Activated CD4-positive, alpha-beta T cell treated with anti-CD3 and anti-CD28 coated beads, Interleukin-10, Interleukin-2, amounts not matched to agents 100 ng/mL and 50 ng/mL, durations not matched to agents 16 hours and 8 hours (primary cell): Measurements from ENCODE around the gene SLC38A1.
"Not testable (repeated sequence)": the region's sequence is repeated elsewhere in the genome, so short reads cannot be mapped to it uniquely, and the experiment has no call there.

Source experiments
- DNase-seq: peaks from one replicate; pipeline ENCODE4 v3.0.0-alpha.2; 2020

SLC38A1 gene

DNA sequence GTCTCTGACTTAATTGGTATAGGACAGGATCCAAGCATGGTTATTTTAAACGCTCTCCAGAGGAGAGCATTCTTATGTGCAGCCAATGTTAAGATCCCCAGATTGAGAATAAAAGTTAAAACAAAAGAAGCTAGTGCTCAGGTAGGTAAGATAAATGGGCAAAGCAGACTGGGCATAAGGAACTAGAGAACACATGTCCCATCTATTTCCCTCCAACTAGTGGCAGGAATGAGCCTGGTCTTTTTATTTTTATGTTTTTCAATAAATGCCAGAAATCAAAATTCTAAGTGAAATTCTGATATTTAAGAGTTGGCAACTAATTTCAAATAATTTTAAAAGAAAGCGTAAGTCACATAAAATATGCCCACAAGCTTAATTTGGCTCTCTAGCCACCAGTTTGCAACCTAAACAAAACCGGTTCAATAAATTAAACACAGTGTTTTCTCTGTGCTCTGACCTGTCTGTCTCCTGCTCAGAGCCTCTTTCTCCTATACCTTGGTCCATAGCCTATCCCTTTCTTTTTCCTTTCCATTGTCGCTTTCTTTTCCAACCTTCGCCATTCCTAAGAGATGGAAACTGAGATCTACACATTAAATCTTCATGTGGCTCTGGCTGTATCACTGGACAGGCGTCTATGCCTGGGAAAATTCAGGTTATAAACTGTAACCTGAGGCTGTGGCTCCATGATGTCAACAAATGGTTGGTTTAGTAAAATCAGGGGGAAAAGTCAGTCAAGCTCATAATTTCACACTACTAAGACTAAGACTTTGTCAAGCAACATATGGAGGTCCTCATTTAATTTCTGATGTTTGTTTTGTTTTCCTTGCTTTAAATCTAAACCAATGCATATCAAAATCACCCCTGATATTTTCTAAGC lies 5.5 kb downstream of the SLC38A1 start:
- no peak for DNase-seq

DNA sequence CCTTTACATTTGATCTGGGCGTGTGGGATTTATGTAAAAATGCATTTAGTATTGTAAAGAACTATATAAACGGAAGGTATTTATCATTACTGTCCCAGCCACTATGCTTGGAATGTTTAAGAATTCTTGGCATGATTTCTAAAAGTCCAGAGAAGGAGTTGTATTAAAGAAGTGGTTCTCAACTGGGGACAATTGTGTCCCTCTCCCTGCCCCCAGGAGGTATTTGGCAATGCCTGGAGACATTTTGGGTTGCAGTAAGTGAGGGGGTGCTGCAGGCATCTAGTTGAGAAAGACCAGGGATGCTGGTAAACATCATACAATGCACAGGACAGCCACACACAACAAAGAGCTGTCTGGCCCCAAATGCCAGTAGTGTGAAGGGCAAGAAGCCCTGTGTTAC lies 7.2 kb downstream of the SLC38A1 start:
- DNase-seq, result no peak

GRCh38 chr12:46260913-46261476 lies 7.8 kb downstream of the SLC38A1 start:
- DNase-seq, result no peak

DNA sequence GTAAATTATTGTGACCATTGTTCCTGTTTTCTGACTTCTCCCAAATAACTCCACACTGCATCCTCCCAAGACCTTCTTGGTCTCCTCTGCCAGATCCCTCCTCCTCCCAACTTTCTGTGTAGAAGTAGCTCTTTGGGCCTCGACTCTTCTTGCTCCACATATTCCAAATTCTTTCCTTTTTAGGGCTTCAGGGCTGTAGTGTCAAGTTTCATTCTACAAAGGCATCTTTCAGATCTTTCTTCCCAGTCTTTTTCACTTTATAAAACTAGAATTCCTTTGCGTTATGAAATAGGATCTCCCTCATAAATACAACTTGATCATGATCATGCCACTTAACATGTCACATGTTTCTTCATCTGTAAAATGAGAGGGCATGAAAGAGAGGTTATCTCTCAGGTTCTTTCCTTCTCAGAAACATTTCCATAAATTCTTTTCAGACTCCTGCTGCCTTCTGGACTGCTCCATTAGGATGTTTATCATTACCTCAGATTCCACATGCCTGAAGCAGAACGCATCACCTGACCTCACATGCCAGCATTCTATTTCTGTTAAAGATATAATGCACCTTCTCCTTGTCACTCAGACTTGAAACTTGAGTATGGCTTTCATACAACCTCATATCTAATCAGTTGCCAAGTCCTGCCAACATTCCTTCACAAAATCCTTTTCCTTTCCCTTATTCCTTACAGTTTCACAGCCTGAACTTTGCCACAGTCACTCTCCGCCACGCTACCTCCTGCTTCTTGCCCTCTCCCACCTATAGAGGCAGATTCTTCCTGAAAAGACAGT lies 8.5 kb downstream of the SLC38A1 start:
- DNase-seq, result no peak

DNA sequence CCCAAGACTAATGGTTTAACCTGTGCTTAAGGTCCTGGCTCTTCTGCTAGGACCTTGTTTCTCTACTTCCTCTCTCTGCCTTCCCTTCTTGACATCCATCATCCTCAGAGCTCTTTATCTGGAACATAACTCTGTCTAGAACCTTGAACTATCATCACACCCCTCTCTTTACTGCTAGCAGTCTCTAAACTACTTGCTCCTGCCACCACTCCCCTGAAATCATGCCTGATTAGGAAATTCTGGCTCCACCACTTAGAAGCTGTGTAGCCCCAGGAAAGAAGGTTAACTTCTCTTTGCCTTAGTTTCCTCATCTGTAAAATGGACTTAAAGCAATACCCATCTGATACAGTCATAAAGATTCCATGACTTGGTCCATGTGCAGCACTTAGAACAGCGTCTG lies 9.1 kb downstream of the SLC38A1 start:
- no peak for DNase-seq

DNA sequence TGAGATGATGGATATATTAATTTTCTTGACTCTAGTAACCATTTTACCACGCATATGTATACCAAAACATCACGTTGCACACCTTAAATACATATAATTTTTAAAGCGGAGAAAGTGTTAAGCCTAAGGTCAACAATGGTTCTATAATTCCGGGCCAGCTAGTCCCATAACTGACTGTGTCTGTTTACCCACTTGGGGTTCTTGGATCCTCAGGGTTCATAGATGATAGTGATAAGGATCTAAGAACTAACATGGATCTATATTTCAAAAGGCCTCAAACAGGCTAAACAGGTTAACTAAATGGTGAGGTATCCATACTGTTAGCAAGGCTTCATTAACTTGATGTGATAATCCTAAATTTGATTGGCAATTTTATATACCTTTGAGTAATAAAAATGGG lies 9.8 kb downstream of the SLC38A1 start:
- DNase-seq, result no peak

DNA sequence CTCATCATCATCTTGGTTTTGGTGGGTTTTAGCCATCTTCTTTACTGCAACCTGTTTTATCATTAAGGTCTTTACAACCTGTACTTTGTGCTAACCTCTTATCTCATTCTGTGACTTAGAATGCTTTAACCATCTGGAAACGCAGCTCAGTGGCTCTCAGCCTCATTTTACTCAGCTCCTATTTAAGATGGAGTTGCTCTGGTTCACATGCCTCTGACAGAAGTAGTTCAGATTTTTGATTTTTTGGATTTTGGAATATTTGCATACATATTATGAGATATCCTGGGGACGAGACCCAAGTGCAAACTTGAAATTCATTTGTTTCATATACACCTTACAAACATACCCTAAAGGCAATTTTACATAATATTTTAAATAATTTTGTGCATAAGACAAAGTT lies 10.7 kb downstream of the SLC38A1 start:
- DNase-seq, result no peak

- no peak for DNase-seq
Measured at GRCh38 chr12:46256942-46257341, 11.9 kb downstream of the SLC38A1 start.

DNA sequence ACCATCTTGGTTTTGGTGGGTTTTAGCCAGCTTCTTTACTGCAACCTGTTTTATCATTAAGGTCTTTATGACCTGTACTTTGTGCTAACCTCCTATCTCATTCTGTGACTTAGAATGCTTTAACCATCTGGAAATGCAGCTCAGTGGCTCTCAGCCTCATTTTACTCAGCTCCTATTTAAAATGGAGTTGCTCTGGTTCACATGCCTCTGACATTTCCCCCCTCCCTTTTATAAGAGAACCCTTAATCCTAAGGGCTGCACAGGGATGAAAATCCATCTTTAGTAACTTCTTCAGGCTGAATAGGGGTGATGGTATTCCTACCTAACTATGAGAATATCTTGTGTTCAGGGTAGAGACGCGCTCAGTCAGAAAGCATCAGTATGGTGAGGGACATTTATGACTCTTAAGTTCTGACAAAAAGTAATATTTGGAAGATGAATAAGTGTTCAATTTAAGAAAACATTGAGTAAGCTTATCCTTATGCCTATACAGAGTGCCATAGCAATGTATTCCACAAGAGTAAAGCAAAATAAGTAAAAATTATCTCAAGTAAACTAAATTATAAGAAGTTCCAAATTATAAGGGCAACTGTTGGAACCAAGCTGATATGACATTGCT lies 15.2 kb downstream of the SLC38A1 start:
- DNase-seq, result no peak

DNA sequence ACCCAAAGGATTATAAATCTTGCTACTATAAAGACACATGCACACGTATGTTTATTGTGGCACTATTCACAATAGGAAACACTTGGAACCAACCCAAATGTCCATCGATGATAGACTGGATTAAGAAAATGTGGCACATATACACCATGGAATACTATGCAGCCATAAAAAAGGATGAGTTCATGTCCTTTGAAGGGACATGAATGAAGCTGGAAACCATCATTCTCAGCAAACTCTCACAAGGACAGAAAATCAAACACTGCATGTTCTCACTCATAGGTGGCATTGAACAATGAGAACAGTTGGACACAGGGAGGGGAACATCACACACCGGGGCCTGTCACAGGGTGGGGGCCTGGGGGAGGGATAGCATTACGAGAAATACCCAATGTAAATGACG lies 16.8 kb downstream of the SLC38A1 start:
- not testable (repeated sequence) for DNase-seq

GRCh38 chr12:46249960-46250359 lies 18.9 kb downstream of the SLC38A1 start:
- DNase-seq, result not testable (repeated sequence)

DNA sequence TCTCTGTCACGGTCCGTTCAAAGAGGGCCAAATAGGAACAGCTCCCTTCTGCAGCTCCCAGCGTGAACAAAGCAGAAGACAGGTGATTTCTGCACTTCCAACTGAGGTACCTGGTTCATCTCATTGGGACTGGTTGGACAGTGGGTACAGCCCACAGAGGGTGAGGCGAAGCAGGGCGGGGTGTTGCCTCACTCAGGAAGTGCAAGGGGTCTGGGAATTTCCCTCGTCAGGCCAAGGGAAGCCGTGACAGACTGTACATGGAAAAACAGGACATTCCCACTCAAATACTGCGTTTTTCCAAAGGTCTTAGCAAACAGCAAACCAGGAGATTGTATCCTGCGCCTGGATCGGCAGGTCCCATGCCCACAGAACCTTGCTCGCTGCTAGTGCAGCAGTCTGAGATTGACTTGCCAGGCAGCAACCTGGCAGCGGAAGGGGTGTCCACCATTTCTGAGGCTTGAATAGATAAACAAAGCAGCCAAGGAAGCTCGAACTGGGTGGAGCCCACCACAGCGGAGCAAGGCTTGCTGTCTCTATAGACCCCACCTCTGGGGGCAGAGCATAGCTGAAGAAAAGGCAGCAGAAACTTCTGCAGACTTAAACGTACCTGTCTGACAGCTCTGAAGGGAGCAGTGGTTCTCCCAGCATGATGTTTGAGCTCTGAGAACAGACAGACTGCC lies 22.7 kb downstream of the SLC38A1 start:
- no peak for DNase-seq

DNA sequence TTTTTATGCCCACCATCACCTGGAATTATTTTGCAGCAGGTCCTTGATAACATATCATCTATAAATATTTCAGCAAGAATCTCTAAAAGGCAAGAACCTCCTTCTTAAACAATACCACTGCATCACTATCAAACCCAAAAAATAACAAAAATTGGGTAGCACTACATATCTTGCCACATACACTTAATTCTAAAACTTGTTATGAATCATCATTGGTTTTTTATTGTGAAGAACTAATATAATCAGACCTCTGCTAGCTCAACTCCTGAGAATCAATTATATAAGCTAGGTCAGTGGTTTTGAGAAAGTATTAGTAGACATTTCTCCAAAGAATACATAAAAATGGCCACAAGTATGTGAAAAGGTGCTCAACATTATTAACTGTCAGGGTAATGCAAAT lies 23.8 kb downstream of the SLC38A1 start:
- DNase-seq, result no peak

DNA sequence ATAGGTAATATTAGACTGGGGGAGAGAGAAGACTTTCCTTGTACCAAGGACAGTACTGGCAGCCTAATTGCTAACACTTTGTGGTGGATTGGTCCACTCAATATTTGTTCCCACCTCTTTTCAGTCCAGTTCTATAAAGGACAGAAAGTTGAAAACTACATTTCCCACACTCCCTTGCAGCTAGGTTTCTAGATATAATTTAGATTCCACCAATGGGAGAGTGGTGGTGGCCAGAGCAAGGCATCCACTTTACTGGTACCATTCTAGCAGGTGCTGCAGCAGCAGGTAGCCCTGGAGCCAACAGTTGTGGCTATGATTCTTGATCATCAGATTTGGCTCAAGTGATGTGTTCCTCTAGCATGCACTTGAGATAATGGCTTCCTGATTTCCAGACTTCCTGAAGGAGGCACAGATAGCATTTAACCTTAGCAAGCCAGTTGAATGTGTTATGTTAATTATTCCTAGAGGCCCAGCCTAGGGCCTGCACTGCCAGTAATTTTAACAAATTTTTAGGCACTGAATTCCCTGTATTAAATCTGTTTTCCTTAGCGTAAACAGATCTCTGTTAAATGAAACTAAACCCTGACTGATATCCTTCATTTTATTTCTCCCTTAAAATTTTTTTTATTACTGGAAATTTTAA lies 24.4 kb downstream of the SLC38A1 start:
- DNase-seq, result no peak

DNA sequence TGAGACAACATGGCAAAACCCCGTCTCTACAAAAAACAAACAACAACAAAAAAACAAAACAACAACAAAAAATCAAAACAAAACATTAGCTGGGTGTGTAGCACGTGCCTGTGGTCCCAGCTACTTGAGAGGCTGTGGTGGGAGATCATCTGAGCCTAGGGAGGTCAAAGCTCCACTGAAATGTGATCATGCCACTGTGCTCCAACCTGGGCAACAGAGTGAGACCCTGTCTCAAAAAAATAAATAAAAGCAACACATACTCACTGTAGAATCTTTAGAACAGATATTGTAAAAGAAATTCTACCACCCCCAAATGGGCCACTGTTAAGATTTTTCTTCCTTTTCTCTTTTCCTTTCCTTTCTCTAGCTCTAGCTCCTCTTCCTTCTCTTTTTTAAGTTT lies 26.3 kb downstream of the SLC38A1 start:
- DNase-seq, result no peak

DNA sequence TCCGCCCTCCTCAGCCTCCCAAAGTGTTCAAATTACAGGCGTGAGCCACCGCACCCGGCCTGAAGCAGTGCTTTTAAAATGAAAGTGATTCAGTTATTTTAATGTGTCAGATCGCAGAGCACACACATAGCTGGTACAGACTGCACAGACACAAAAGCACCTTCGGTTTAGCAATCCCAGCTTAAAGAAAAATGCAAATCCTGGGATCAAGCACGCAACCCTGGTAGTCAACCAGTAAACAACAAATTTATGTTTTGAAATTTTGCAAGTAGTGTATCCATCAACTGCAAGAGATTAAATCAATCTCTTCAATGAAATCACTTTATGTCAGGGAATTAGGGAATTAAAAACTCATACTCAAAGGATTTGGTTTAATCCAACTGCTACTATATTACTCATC lies 28.4 kb downstream of the SLC38A1 start:
- no peak for DNase-seq

DNA sequence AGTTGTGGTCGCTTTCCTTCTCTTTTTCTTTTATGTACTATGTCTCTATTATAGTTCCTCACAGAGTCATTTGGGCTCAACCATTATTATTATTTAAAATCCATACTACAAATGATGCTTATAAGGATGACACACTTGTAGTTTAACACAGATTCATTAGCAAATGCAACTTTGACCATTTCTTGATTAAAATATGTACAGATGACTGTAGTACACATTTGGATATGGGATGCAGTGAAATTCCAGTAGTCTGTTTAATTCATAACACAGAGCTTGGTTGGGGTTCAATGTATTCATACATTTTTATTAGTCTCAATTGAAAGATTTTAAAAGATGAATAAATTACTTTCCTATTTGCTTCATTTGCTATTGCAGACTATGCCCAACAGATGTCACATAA lies 30.0 kb downstream of the SLC38A1 start:
- DNase-seq, result no peak

GRCh38 chr12:46237371-46238045 lies 31.3 kb downstream of the SLC38A1 start:
- no peak for DNase-seq

GRCh38 chr12:46234000-46234399 lies 34.8 kb downstream of the SLC38A1 start:
- no peak for DNase-seq

- DNase-seq, result no peak
Measured at GRCh38 chr12:46233423-46233822, 35.4 kb downstream of the SLC38A1 start.

- DNase-seq, result peak; percentile 53
Measured at GRCh38 chr12:46230983-46231382, 37.9 kb downstream of the SLC38A1 start.

- no peak for DNase-seq
Measured at GRCh38 chr12:46230306-46230705, 38.5 kb downstream of the SLC38A1 start.
